Stimulated activated CD4-positive, alpha-beta T cell treated with anti-CD3 and anti-CD28 coated beads, Interleukin-4, amount 100 ng/mL, for 48 hours (primary cell): ENCODE results near the gene ERCC6L.

Source experiments
- DNase-seq, 2 donors: peaks; one replicate each; pipeline ENCODE4 v3.0.0-alpha.2; 2020; ENCODE audit warnings: low read depth in 2 of 2

Gene ERCC6L

DNA sequence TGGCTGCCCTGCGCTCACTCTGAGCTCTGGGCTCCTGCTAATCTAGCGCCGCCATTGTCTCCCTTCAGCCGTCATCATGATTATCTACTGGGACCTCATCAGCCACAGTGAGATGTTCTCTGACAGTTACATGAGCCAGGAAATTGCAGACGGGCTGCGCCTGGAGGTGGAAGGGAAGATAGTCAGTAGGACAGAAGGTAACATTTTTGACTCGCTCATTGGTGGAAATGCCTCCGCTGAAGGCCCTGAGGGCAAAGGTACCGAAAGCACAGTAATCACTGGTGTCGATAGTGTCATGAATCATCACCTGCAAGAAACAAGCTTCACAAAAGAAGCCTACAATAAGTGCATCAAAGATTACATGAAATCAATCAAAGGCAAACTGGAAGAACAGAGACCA, 79.1 kb downstream of the ERCC6L start:
- DNase-seq, result no peak

DNA sequence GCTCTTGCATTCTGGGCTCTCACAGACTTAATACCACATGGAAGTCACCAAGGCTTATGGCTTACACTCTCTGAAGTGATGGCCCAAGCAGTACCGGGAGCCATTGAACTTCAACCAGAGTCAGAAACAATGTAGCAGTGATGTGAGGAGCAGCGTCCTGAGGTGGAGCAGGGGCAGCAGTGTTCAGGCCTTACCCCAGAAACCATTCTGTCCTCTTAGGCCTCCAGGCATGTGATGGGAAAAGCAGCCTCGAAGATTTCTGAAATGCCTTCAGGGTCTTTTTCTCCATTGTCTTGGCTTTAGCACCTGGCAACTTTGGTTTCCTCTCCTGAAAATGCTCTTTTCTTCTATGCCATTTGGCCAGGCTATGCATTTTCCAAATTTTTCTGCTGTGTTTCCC, 80.1 kb downstream of the ERCC6L start:
- no peak for DNase-seq
